Fibroblast of skin of left quadriceps (primary cell): Measurements from ENCODE around the gene TAF11L2.
"Not testable (repeated sequence)": the region's sequence is repeated elsewhere in the genome, so short reads cannot be mapped to it uniquely, and the experiment has no call there.

Experiments used
- DNase-seq, 2 experiments: peaks; one replicate each; pipeline ENCODE4 v3.0.0-alpha.2; 2013; ENCODE audit warnings: low read depth in 2 of 2

The TAF11L2 gene

GRCh38 chr5:17497931-17498330, at the start of gene TAF11L2:
Gene TAF11L2, plus strand, starts transcription at chr5:17498231.
- DNase-seq, result not testable (repeated sequence)

DNA sequence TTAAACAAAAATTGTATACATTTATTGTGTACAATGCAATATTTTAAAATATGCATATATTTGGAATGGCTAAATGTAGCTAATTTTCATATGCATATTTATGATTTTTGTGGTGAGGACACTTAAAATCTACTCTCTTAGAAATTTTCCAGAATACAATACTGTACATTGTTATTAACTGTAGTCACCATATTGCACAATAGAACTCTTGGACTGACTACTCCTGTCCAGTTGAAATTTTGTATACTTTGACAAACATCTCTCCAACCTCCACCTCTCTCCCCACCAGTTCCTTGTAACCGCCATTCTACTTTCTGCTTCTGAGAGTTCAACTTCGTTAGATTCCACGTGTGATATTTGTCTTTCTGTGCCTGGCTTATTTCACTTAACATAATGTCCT, 49.2 kb upstream of the TAF11L2 start:
- DNase-seq, result no peak

- DNase-seq, result no peak
Observed at GRCh38 chr5:17452936-17453335, 45.1 kb upstream of the TAF11L2 start.

DNA sequence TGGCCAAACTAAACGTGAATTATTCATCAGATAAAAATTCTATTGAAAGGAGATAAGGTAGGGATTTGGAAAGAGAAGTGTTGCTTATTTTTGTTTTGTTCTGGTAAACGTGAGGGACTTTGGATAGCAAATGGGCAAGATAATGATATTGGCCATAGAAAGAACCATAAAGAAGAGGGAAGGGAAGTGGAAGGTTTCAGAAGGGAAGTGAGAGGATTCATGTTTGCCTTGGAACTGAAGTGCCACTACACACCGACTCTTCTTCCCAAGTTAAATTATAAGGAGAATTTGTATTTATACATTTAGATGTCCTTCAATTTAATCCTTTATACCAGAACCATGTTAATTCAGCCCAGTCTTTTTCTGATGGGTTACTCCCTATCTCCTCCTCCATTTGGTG, 42.1 kb upstream of the TAF11L2 start:
- DNase-seq, result no peak

- no peak for DNase-seq
Observed at GRCh38 chr5:17461793-17462192, 36.2 kb upstream of the TAF11L2 start.

GRCh38 chr5:17463653-17464052, 34.4 kb upstream of the TAF11L2 start:
- DNase-seq, result no peak

DNA sequence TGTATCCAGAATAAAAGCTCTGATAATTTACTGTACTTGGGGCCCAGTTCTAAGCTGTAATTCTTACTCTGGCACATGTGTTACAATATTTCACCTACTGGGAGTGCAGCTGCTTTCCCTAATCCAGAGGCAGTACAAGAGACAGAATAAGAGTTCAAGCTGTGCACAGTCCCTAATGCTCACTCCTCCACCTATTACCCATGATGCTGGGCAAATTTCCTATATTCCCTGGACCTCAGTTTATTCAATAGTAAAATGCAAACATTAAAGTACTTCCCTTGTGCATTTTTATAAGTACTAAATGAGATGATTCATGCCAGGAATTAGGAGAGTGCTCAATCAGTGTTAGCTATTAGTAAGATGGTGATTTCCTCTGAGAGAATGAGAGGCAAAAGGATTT, 28.0 kb upstream of the TAF11L2 start:
- DNase-seq, result no peak

DNA sequence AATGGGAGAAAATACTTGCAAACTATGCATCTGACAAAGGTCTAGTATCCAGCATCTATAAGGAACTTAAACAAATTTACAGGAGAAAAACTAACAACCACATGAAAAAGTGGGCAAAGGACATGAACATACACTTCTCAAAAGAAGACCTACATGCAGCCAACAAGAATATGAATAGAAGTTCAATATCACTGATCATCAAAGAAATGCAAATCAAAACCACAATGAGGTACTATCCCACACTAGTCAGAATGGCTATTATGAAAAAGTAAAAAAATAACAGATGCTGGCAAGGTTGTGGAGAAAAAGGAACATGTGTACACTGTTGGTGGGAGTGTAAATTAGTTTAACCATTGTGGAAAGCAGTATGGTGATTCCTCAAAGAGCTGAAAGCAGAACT, 23.0 kb upstream of the TAF11L2 start:
- not testable (repeated sequence) for DNase-seq

- DNase-seq, result no peak
Observed at GRCh38 chr5:17477043-17477442, 21.0 kb upstream of the TAF11L2 start.

DNA sequence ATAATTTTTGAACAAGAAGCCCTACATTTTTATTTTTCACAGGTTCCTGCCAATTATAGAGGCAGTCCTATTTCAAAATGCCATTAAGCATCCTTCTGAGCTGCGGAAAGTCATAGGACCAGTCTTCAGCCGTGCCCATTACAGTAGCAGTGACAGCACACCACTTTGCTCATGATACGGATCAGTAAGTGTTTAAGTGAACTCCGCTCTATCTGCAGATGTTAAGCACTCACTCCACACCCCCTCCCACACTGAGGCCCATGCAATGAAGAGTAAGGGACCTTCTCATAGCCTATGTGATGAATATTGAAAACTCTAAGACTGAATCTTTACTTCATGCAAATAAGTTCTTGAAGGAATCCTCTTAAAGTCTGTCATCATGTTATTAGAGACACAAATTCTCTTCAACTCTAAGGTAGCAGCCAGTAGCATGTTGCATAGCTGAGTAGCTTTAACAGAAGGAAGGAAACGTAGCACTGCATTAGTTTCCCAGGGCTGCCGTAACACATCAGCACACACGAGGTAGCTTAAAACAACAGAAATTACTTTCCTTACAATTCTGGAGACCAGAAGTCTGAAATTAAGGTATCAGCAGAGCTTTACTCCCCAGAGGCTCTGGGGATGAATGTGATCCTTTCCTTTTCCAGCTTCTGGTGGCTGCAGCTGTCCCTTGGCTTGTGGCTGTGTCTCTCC, 20.3 kb upstream of the TAF11L2 start:
- no peak for DNase-seq

DNA sequence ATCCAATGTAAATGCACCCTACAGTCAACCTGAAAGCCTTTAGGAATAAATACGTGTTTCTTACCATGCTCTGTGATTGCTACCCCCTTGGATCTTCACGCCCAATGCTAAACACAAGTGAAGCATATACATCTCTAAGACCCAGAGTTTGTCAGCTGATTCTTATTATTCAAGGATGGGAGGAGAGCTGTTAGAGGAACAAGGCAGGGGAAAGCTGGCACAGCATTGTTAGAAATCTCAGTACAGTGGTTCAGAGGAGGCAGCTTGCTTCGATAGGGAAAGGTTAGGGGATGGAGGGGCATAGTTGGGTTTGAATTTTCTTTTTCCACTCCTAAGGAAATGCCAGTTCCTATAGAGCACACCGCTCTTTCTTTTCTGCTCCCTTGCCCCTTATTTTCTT, 16.7 kb upstream of the TAF11L2 start:
- DNase-seq, result no peak

DNA sequence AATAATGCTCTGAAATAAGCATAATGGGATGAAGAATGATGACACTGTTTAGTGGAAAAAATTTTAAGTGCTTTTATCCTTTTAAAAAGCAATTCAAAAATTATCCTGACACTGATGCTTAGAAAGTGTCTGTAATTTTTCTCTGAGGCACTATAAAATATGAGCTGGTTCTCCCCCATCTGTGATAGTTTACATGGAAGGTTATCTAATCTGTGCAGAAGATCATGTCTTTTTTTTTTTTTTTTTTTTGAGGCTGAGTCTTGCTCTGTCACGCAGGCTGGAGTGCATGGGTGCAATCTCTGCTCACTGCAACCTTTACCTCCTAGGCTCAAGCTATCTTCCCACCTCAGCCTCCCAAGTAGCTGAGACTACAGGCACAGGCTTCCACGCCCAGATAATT, 15.2 kb upstream of the TAF11L2 start:
- no peak for DNase-seq

DNA sequence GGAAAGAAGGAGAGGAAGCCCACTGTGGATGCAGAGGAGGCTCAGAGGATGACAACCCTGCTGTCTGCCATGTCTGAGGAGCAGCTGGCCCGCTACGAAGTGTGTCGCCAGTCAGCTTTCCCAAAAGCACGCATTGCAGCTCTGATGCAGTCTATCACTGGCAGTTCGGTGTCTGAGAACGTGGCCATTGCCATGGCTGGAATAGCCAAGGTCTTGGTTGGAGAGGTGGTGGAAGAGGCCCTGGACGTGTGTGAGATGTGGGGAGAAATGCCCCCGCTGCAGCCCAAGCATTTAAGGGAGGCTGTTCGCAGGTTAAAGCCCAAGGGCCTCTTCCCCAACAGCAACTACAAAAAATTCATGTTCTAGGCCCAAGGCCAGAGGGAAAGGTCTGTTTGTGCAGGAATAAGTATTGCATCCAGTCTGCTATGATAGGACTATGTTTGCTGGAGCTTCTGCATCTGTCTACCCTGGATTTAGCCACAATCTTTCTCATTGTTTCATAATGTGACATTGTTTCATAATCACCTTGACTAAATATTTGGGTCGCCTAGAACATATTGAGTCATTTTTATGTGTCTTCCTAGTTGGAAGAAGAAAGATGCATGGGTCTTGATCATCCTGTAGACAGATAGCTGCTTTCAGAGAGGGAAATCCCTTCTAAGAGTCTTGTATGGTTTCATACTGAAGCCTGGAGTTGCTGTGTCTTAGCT, 11.4 kb upstream of the TAF11L2 start:
- DNase-seq, result not testable (repeated sequence)

DNA sequence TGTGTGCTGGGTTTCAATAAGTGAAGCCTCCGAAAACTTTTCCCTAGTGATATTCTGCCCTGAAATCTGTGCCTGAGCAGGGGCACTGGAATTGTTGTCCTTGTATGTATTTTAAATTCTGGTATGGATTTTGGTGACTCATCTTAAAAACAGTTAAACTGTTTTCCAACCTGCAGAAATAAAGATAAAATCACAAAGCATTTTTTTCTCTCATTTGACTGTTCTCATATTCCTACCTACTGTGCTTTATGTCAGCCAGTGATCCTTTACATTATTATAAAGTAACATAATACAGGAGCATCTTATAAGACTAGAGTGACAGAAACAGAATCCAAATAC, 10.9 kb upstream of the TAF11L2 start:
- no peak for DNase-seq

- not testable (repeated sequence) for DNase-seq
Observed at GRCh38 chr5:17491257-17491656, 6.8 kb upstream of the TAF11L2 start.

GRCh38 chr5:17492770-17493169, 5.3 kb upstream of the TAF11L2 start:
- no peak for DNase-seq

GRCh38 chr5:17497446-17497845, 585 bp upstream of the TAF11L2 start:
- DNase-seq, result no peak

GRCh38 chr5:17511775-17512325, 13.8 kb downstream of the TAF11L2 start:
- no peak for DNase-seq

DNA sequence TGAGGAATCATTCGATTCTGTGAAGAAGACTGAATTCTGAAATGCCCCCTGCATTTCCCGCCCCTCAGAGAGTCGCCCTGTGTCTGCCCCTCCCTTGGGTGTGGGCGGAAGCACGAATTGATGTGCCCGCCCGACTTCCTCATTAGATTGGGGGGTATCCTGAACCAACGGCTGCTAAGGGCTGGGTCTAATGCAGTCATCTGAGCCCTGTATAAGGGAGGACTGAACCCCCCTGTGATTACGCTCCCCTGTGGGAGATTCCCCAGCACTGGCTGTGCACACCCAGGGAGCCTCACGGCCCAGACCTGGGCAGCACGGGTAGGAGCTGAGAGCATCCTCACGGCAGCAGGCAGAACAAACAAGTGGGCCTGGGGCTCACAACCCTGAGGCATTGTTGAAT, 19.5 kb downstream of the TAF11L2 start:
- not testable (repeated sequence) for DNase-seq

DNA sequence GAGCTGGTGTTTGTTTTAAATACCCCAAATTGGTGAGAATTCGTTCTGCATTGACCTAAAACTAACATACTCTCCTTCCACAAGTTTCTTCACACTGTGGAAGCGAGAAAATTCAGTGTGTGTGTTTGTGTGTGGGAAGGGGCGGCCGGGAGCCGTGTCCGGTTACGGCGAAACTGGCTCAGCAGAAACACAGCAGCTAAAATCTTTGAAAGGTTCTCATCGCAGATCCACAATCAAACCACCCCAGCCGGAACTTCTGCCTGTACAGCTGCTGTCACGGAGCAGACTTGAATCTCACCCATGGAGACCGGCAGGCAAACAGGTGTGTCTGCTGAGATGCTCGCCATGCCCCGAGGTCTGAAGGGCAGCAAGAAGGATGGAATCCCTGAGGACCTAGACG, 20.0 kb downstream of the TAF11L2 start, which contains the start of gene TAF11L3:
TSS of gene TAF11L3 (plus strand) at position 301 of the 400 bp plus-strand sequence.
- not testable (repeated sequence) for DNase-seq

GRCh38 chr5:17519508-17519907, 21.5 kb downstream of the TAF11L2 start:
- DNase-seq, result not testable (repeated sequence)

DNA sequence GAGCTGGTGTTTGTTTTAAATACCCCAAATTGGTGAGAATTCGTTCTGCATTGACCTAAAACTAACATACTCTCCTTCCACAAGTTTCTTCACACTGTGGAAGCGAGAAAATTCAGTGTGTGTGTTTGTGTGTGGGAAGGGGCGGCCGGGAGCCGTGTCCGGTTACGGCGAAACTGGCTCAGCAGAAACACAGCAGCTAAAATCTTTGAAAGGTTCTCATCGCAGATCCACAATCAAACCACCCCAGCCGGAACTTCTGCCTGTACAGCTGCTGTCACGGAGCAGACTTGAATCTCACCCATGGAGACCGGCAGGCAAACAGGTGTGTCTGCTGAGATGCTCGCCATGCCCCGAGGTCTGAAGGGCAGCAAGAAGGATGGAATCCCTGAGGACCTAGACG, 23.5 kb downstream of the TAF11L2 start, which contains the start of gene TAF11L4:
TSS of gene TAF11L4 (plus strand) at position 301 of the 400 bp plus-strand sequence.
- not testable (repeated sequence) for DNase-seq

DNA sequence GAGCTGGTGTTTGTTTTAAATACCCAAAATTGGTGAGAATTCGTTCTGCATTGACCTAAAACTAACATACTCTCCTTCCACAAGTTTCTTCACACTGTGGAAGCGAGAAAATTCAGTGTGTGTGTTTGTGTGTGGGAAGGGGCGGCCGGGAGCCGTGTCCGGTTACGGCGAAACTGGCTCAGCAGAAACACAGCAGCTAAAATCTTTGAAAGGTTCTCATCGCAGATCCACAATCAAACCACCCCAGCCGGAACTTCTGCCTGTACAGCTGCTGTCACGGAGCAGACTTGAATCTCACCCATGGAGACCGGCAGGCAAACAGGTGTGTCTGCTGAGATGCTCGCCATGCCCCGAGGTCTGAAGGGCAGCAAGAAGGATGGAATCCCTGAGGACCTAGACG, 26.9 kb downstream of the TAF11L2 start, which contains the start of gene TAF11L5:
TSS of gene TAF11L5 (plus strand) at position 301 of the 400 bp plus-strand sequence.
- DNase-seq, result not testable (repeated sequence)
